HG02623 (cell line): Measurements from ENCODE around the gene MACROD2.

Source experiments
- ATAC-seq: cut with Tn5 transposase; IDR thresholded peaks from one replicate; pipeline ENCODE4 v1.9.1; 2021; ENCODE audit warnings: moderate library complexity; ENCODE audit not compliant: unreplicated experiment

The MACROD2 gene

GRCh38 chr20:14698125-14698524 is 702.8 kb downstream of the MACROD2 start:
- no peak for ATAC-seq

GRCh38 chr20:14698605-14699373 is 703.5 kb downstream of the MACROD2 start:
- ATAC-seq = no peak

- ATAC-seq = no peak
Observed at GRCh38 chr20:14700639-14700960, 705.3 kb downstream of the MACROD2 start.

- no peak for ATAC-seq
Observed at GRCh38 chr20:14701326-14701725, 706.0 kb downstream of the MACROD2 start.

- no peak for ATAC-seq
Observed at GRCh38 chr20:14706555-14706954, 711.2 kb downstream of the MACROD2 start.

- no peak for ATAC-seq
Observed at GRCh38 chr20:14707026-14707680, 711.8 kb downstream of the MACROD2 start.

DNA sequence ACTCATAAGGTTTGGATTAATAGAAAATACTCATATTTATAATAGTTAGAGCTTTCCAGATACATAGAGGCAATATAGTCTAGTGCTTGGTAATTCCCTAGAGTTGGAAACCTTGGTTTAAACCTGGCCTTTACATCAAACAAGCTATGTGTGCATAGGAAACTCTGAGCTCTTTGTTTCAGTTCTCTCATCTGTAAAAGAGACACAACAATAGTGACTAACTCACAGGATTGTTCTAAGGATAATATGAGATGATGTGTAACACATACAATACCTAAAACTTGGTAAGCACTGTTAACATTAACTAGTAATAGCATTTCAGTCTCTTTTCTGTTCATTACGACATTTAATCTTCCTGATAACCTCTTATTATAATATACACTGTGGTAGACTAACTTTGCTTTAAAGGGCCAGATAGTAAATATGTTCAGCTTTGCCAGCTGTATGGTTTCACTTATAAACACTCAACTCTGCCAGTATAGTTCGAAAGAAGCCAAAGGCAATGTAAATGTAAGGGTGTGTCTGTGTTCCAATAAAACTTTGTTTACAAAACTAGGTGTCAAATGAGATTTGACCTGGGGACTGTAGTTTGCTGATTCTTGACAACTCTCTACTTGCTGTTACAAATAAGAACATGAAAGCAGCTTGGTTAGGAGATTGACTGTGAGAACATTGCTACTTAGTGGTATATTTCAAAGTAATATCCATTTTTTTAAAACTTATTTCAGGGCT is 712.7 kb downstream of the MACROD2 start:
- no peak for ATAC-seq

DNA sequence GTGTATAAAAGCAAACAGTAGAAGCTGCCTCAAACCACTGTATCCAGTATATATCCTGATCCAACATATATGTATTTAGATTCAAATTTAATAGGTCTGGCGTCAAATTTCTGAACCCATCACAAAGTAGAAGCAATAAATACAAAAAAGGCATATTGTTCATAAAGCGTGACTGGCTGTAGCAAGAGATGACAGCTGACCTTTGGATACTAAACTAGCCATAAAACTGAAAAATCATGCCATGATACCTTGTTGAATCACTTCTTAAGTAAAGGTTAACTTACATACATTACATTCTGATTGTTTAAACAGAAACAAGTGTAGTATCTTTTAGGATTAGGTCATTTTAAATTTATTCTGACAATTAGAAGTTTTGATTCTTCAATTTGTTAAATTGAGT is 714.1 kb downstream of the MACROD2 start:
- ATAC-seq = no peak

DNA sequence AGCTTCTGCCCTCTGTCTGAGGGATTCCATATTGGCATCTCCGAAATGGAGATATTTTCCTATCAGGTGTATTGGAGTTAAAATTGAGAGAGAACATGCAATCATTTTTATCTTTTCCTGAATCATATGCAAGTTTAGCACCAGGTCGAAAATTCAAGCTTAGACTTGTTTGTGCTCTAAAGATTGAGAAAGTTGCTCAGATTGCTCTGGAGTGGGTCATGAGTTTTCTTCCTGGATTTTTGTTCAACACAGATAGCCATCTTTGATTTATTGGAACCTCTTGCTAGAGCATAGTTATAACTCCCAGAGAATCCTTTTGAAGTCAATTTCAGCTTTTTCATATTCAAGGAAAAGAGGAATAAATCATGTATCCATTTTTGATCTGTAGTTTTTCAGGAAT is 715.6 kb downstream of the MACROD2 start:
- ATAC-seq = no peak

- no peak for ATAC-seq
Observed at GRCh38 chr20:14711652-14712051, 716.3 kb downstream of the MACROD2 start.

DNA sequence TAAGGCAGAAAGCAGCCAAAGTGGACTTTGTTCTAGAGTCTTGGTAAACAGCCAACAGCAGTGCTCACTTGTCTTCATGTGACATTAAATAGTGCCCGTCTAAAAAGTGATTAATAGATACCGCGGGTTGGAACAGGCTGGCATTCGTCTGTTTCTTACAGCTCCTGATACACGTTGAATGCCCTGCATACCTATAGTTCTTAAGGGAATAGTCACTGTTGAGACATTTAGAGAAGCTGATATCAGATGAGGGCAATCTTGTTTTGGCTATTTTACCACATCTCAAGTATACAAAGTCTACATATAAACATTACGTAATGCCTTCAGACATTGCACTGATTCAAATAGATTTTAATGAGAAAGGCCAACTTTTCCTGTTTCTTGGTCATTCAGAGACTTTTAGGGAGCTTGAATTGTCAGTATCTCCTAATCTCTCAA is 717.0 kb downstream of the MACROD2 start:
- ATAC-seq = no peak

DNA sequence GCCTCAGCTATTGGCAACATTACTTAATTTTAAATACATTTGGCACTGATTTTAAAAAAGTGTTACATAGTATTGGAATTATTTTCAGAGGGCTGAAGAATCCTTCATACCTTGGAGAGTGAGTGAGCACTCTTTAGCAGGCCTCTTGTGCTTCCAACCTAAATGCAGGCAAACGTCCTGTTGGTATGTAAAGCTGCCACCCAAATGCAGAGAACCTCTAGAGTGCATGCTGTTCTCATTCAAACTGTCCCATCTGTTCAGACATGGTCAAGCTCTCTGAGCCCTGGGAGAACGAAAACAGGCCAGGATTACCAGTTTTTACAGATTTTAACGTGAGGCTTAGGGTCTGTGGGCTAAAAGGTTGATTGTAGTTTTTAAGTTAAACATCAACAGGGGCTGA is 720.1 kb downstream of the MACROD2 start:
- no peak for ATAC-seq

GRCh38 chr20:14716351-14716801 is 721.1 kb downstream of the MACROD2 start:
- ATAC-seq = no peak

DNA sequence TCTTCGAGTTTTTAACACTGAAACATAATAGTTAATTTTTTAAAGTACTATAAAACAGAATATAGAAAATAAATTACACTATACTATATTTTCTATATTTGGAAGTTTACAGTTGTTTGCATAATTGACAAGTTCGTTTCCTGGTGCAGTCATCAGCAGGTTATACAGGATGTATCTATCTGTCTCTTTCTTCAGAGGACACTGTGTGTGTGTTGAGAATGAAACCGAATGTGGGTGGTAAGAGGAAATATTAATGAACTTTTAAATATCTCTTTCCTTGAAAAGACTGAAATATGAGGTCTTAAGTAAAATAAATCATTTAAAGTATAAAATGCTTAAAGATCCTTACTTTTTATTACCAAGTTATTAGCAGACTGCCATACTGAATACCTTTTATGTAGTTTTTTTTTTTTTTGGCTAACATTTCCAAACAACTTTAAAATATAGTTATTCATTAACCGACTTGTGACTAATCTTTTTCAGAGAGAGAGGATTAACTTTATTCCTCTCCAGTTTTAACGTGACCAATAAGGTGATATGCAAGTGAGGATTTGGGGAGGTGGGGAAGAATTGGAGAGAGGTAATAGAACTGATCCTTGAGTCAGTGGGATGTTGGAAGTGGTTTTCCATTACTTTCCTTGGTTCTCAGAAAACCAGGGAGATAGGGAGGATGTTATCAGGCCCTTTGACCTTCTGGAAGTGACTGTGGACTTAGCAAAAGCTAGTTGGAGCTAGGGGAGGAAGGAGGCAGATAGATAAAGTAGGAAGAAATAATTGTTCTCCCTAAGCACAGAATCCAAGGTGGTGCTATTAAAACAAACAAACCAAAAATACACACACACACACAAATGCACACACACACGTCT is 722.1 kb downstream of the MACROD2 start:
- peak; percentile 91 for ATAC-seq

GRCh38 chr20:14720251-14720650 is 724.9 kb downstream of the MACROD2 start:
- ATAC-seq = no peak

DNA sequence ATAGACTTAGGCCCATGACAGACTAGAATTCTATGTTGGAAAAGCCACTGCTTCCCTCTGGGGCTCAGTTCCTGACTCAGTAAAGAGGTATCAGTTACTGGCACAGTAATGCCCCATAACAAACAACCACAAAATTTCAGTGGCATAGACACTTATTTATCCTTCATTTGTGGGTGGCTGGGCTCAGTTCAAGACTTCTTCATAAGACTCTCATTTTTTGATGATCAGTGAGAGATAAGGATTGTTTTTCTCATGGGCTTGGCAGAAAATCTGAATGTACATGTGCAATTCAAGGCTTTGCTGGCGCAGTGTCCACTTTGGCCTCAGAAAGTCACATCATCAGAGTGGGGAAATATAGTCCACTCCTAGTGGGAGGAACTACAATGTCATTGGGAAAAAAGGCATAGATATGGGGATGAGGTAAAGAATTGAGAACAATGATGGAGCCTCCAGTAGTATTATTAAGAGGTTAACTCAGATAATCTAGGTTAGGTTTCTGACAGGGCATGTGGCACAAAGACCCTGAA is 726.7 kb downstream of the MACROD2 start:
- ATAC-seq = no peak

- no peak for ATAC-seq
Observed at GRCh38 chr20:14723614-14724013, 728.3 kb downstream of the MACROD2 start.

DNA sequence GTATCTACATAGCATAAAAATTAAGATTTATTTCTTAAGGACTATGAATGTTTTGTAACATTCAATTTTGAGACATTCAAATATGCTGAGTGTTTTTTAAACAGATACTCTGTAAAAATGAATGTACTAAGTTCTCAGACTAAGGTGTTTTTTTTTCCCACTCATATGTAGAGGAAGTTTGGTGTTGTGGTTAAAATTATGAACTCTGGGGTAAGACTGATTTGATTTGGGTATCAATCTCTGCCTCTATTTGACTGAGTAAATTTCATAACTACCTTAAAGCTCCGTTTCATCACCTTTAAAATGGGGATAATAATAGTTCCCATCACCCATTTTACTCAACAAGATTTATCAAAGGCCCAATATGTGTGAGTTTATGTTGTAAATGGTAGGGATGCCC is 728.7 kb downstream of the MACROD2 start:
- ATAC-seq = no peak

DNA sequence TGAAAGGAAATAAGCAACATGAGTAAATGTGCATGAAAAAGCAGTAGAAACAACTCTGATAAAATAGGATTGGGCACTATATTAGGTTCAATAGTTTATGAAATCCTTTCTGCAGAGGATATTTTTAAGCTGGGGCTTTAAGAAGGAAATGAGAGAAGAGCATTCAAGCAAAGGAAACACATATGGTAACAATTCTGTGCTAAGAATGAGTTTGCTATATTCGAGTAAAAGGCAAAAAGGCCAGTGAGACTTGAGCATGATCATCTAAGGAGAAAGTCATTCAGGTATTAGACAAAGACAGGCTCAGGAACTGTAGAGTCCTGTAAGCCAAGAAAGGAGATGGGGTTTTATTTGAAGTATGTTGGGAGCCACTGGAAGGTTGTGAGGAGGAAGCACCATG is 729.2 kb downstream of the MACROD2 start:
- no peak for ATAC-seq

- no peak for ATAC-seq
Observed at GRCh38 chr20:14726591-14726990, 731.3 kb downstream of the MACROD2 start.
